Stimulated activated CD4-positive, alpha-beta T cell treated with anti-CD3 and anti-CD28 coated beads, Interleukin-12 subunit alpha, Interleukin-12 subunit beta, amount 100 ng/mL, for 24 hours (primary cell): ENCODE data around the gene RNF10.
"Not testable (repeated sequence)": the region's sequence is repeated elsewhere in the genome, so short reads cannot be mapped to it uniquely, and the experiment has no call there.

Experiments
- DNase-seq, 2 experiments: peaks; one replicate each; pipeline ENCODE4 v3.0.0-alpha.2; 2020; ENCODE audit warnings: low read depth in 2 of 2

Gene RNF10

GRCh38 chr12:120614848-120615247 is 80.7 kb downstream of the RNF10 start:
- peak in 1 of 2 experiments; percentile 6 for DNase-seq

DNA sequence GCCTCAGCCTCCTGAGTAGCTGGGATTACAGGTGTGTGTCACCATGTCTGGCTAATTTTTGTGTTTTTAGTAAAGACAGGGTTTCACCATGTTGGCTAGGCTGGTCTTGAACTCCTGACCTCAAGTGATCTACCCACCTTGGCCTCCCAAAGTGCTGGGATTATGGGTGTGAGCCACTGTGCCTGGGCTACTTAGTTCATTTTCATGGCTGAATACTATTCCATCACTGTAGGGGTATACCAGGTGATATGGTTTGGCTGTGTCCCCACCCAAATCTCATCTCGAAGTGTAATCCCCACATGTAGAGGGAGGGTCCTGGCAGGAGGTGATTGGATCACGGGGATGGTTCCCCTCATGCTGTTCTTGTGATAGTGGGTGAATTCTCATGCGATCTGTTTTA is 83.0 kb downstream of the RNF10 start:
- not testable (repeated sequence) for DNase-seq

GRCh38 chr12:120617767-120618166 is 83.6 kb downstream of the RNF10 start:
- not testable (repeated sequence) for DNase-seq

DNA sequence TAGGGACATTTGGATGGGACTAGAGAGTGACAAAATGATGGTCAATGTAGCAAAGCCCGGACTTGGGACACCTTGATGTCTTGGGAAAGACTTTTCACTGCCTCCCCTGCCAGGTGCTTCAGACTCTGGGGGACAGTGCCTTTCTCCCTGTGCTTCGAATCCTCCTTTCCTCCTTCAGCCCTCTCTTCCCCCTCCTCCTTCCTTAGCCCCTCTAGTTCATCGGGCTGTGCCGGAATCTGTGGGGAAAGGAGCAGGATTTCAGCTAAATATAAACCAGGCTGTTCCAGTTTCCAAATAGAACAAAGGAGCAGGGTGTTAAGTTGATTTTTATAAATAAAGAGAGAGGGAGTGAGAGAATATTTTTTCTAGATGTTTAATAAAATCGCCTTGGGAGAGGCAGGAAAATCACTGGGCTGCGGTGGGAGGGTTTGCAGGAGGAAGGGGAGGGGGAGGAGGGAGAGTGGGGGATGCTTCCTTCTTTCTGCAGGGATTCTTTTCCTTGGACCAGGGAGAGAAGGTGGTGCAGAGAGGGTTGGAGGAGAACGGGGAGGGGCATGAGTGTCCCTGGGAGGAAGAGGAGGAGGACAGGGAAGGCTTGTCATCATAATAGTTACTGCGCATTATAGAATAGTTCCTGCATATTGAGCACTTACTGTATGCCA is 84.9 kb downstream of the RNF10 start:
- DNase-seq: no peak

- no peak for DNase-seq
These were observed 86.5 kb downstream of the RNF10 start for GRCh38 chr12:120620624-120621023.

DNA sequence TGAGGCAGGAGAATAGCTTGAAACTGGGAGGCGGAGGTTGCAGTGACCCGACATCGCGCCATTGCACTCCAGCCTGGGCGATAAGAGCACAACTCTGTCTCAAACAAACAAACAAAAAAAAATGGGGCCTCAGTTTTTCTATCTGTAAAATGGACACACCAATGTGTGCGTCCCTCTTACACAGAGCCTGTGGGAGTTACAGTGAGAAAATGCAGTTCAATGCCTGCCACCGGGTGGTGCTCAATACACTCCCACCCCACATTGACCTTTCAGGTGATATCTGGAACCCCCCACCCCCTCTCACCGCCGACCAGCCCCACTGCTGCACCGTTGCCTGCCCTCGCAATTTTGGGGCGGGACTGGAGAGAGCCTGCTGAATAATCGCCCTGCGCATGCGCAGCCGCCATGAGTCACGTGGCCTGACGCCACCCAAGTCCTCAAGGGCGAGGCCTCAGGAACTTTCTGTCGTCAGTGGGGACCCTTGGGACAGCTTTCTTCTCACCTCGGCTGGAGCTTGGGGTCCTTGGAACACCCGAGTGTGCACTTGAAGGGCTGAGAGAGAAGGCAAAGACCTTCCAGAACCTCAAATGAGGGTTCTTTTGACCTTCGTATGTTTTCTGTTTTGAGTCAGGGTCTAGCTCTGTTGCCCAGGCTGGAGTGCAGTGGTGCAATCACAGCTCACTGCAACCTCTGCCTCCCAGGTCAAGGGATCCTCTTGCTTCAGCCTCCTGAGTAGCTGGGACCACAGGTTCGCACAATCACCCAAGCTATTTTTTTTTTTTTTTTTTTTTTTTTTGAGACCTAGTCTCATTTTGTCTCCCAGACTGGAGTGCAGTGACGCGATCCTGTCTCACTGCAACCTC is 91.6 kb downstream of the RNF10 start:
- DNase-seq: no peak
